Measurements from ENCODE around the gene GOLIM4. TPM values are rescaled to one million over a fixed set of nuclear protein-coding genes. Genes with fewer than 3 reads are reported as not detected.

The GOLIM4 gene
- total RNA-seq, 4 donors from 2014 or later: 16.0 to 21.3 (median 20.2) TPM

- Histone ChIP-seq H3K9me3 (no peaks in the 10 kb centered on the region), H3K36me3 (no peaks in the 10 kb centered on the region), H3K4me3 (no peak overlapping the region), H3K27me3 (no peaks in the 10 kb centered on the region), H3K27ac (no peak overlapping the region), H3K4me1 (peaks cover 19% of the 10 kb centered on the region)
- 38% methylated on average over 6 of the region's 6 CpGs for WGBS
- DNase-seq (ENCODE audit: low spot score in 2 of 2): no peak
- TF ChIP-seq EP300 (IDR thresholded peaks at IDR 0.05): no peak
- TF ChIP-seq POLR2AphosphoS5 (IDR thresholded peaks at IDR 0.05): no peak
- TF ChIP-seq, protein P1, sequence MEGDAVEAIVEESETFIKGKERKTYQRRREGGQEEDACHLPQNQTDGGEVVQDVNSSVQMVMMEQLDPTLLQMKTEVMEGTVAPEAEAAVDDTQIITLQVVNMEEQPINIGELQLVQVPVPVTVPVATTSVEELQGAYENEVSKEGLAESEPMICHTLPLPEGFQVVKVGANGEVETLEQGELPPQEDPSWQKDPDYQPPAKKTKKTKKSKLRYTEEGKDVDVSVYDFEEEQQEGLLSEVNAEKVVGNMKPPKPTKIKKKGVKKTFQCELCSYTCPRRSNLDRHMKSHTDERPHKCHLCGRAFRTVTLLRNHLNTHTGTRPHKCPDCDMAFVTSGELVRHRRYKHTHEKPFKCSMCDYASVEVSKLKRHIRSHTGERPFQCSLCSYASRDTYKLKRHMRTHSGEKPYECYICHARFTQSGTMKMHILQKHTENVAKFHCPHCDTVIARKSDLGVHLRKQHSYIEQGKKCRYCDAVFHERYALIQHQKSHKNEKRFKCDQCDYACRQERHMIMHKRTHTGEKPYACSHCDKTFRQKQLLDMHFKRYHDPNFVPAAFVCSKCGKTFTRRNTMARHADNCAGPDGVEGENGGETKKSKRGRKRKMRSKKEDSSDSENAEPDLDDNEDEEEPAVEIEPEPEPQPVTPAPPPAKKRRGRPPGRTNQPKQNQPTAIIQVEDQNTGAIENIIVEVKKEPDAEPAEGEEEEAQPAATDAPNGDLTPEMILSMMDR (IDR thresholded peaks at IDR 0.05): no peak
- no peak for TF ChIP-seq POLR2A (IDR thresholded peaks at IDR 0.05)
Observed at GRCh38 chr3:168123201-168124176, 27.8 kb upstream of the GOLIM4 start.

- 41% methylated on average over 4 of the region's 4 CpGs for WGBS
- no peak overlapping the region for H3K27ac ChIP-seq
- no peaks in the 10 kb centered on the region for H3K9me3 ChIP-seq
- no peaks in the 10 kb centered on the region for H3K27me3 ChIP-seq
- peaks cover 33% of the 10 kb centered on the region for H3K4me1 ChIP-seq
- TF ChIP-seq POLR2A (IDR thresholded peaks at IDR 0.05): no peak
- TF ChIP-seq EP300 (IDR thresholded peaks at IDR 0.05): no peak
- TF ChIP-seq POLR2AphosphoS5 (IDR thresholded peaks at IDR 0.05): no peak
- TF ChIP-seq, protein P1 (IDR thresholded peaks at IDR 0.05): no peak
- H3K36me3 ChIP-seq: no peaks in the 10 kb centered on the region
- DNase-seq (ENCODE audit: low spot score in 2 of 2): no peak
- no peak overlapping the region for H3K4me3 ChIP-seq
Observed at GRCh38 chr3:168121184-168122017, 25.7 kb upstream of the GOLIM4 start.

GRCh38 chr3:168117853-168118313, 22.2 kb upstream of the GOLIM4 start:
- H3K9me3 ChIP-seq: no peaks in the 10 kb centered on the region
- no peak overlapping the region for H3K4me3 ChIP-seq
- TF ChIP-seq, protein P1 (IDR thresholded peaks at IDR 0.05): no peak
- no peak for TF ChIP-seq POLR2AphosphoS5 (IDR thresholded peaks at IDR 0.05)
- no peak for TF ChIP-seq POLR2A (IDR thresholded peaks at IDR 0.05)
- no peak for TF ChIP-seq EP300 (IDR thresholded peaks at IDR 0.05)
- H3K4me1 ChIP-seq: peaks cover 26% of the 10 kb centered on the region
- 53% methylated on average over 2 of the region's 2 CpGs for WGBS
- no peaks in the 10 kb centered on the region for H3K36me3 ChIP-seq
- H3K27ac ChIP-seq: no peak overlapping the region
- H3K27me3 ChIP-seq: no peaks in the 10 kb centered on the region
- no peak for DNase-seq (ENCODE audit: low spot score in 2 of 2)

DNA sequence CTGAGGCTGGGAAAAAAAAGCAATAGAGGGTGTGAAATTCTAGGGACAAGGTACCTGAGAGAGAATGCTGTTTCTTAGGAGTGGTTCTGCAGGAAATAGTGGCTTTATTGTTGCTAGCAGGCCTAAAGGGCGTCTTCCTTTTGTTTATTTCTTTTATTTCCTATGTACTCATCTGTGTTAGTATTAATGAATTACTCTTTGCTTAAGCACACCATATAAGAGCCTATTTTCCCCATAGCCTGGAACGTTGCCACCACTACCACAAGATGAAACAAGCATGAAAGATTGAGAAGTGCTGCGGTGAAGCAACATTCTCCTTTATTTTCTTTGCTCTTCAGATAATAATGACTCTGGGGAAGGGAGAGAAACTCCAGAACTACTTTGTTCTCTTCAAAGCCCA, 21.3 kb upstream of the GOLIM4 start:
- H3K27ac ChIP-seq: peak overlapping the region; percentile 4
- H3K4me3 ChIP-seq: no peak overlapping the region
- no peaks in the 10 kb centered on the region for H3K27me3 ChIP-seq
- H3K9me3 ChIP-seq: no peaks in the 10 kb centered on the region
- H3K4me1 ChIP-seq: peaks cover 26% of the 10 kb centered on the region
- no peaks in the 10 kb centered on the region for H3K36me3 ChIP-seq
- no peak for DNase-seq (ENCODE audit: low spot score in 2 of 2)
- WGBS: 39% methylated on average over 3 of the region's 3 CpGs
- TF ChIP-seq POLR2A (IDR thresholded peaks at IDR 0.05) (no peak), EP300 (IDR thresholded peaks at IDR 0.05) (no peak), POLR2AphosphoS5 (IDR thresholded peaks at IDR 0.05) (no peak)
- TF ChIP-seq, protein P1 (IDR thresholded peaks at IDR 0.05): no peak
